Activated T-helper 2 cell treated with anti-CD3 and anti-CD28 coated beads, Interferon-gamma antibody, Interleukin-2, Interleukin-4, amounts not matched to agents 10 μg/mL and 5 μg/mL and 100 μg/mL, durations not matched to agents 14 hours and 24 hours and 36 hours (primary cell): Measurements from ENCODE around the gene CMYA5. TPM values are rescaled to one million over a fixed set of nuclear protein-coding genes. Genes with fewer than 3 reads are reported as not detected.

Experiments
- DNase-seq: peaks from one replicate; pipeline ENCODE4 v3.0.0; 2021; ENCODE audit warnings: low spot score
- H3K27ac Mint-ChIP-seq: one replicate; pipeline ENCODE4 v1.8.0; 2021; ENCODE audit warnings: mixed read lengths
- H3K27me3 Mint-ChIP-seq: one replicate; pipeline ENCODE4 v1.8.0; 2021; ENCODE audit warnings: low read depth, mixed read lengths
- H3K36me3 Mint-ChIP-seq: one replicate; pipeline ENCODE4 v1.8.0; 2021; ENCODE audit warnings: low read depth, mixed read lengths
- H3K4me1 Mint-ChIP-seq: one replicate; pipeline ENCODE4 v1.8.0; 2021; ENCODE audit warnings: low read depth, mixed read lengths
- H3K4me3 Mint-ChIP-seq: one replicate; pipeline ENCODE4 v1.8.0; 2021; ENCODE audit warnings: low read depth, mild to moderate bottlenecking, moderate library complexity, mixed read lengths
- H3K9me3 Mint-ChIP-seq: one replicate; pipeline ENCODE4 v1.8.0; 2021; ENCODE audit warnings: mixed read lengths
- intact Hi-C: fragments of 100-400 bp; cut with micrococcal nuclease; formaldehyde crosslinking; loops from one replicate; pipeline ENCODE4 v1.15.1; 2023
- total RNA-seq: library from RNA; stranded (reverse); gene quantifications from 2 replicates; pipeline ENCODE4 v1.2.3, GENCODE V29; 2022

CMYA5 gene
- total RNA-seq, 1 donor from 2014 or later: 0.11 TPM

DNA sequence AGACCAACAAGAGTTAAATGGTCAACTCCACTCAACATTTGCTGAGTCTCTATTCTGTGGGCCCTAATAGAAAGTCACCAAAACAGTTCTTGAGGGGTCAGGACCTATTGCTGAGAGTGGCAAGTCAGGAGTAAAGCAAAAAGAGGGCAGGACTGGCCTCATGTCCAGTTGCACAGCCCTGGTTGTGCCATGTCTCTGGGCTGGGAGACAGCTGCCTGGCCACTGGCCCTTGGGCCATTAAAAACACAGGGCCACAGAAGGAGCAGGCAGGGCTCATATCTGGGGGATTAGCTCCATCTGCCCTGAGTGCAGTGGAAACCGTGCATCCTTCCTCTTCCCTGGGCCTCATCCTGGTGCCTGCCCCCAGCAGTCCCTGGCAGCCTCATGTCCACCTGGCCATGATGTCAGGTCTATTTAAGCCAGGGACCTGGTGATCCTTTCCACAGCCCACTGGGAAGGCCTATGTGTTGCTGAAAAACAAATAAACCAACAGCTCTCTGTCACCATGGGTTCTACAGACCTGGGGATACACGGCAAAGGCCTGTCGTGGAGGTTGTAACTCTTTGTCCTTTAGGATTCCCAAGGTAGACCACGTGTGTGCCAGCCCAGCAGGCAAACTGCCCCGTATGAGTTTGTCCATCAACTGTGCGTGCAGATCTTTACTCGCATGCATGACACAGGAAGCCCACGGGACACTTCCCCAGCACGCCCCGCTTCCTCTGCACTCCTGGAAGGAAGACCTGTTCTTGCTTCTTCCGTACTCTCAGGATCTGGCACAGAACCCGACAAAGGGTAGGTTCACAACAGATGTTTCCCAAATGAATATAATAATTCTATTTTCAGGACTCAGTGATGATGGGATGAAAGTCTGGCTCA lies 152.6 kb downstream of the CMYA5 start:
- Mint-ChIP-seq H3K36me3 (no peaks in the 10 kb centered on the region), H3K9me3 (no peaks in the 10 kb centered on the region), H3K4me1 (peaks cover 17% of the 10 kb centered on the region), H3K27me3 (peaks cover 9% of the 10 kb centered on the region), H3K4me3 (no peak overlapping the region), H3K27ac (no peak overlapping the region)
- intact Hi-C loops: no loop called here
- no peak for DNase-seq

DNA sequence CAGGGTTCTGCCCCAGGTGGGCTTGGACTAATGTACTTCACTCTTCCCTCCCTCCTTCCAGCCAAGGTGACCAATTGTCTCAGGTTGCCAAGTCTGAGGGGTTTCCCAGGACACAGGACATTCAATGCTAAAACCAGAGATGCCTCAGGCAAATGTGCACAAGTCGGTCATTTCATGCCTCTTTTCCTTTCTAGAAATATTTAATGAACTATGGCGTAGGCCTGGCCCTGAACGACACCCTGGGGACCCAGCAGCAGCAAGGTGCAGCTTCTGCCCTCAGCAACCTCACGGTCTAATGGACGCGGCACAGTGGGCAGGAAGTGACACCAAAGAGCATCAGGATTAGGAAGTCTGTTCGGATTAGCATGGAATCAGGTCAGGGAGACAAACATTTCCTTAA lies 153.4 kb downstream of the CMYA5 start:
- no peak overlapping the region for H3K4me3 Mint-ChIP-seq
- H3K4me1 Mint-ChIP-seq: peaks cover 20% of the 10 kb centered on the region
- DNase-seq: no peak
- intact Hi-C loops: no loop called here
- H3K9me3 Mint-ChIP-seq: no peaks in the 10 kb centered on the region
- peaks cover 9% of the 10 kb centered on the region for H3K27me3 Mint-ChIP-seq
- H3K36me3 Mint-ChIP-seq: no peaks in the 10 kb centered on the region
- no peak overlapping the region for H3K27ac Mint-ChIP-seq

DNA sequence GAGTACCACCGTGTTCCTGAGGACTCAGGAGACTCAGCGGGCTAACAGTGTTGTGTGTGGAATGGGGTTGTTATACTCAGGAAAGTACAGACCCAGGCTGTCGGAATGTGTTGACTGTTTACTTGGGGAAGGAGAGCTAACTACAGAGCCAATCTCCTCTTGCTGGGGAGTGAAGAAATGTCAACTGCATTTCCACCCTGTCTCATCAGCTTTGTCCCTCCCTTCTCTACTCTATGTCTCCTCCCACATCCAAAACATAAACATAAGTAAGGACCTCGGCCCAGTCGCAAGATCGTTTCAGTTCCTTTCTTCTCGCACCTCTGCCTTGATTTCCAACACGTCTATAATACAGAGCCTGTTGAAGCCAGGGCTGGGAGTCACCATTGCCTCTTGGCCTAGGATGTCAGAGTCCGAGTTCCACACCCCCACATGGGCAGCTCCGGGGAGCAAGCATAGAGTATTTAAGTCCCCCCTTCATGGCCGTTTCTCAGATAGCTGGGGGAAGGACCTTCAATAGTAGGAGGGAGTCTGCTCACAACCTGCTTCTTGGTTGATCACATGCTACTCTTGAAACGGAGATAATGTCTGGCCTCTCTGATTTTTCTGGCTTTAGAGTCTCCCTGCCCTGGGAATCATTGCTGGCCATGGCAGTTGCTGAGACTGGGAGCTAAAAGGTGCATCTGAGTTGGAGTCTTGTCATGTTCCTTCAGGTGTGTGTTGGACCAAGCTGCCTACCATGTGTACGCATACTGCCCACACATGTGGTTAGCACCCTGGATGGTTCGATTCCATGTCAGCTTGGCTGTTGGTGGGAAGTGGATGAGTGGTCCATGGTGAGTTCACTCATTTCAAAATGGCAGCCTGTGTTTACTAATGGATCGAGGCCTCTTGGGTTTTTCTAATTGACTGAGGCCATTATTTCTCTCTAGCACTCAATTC lies 154.1 kb downstream of the CMYA5 start:
- Mint-ChIP-seq H3K9me3 (no peaks in the 10 kb centered on the region), H3K36me3 (no peaks in the 10 kb centered on the region), H3K27me3 (peaks cover 9% of the 10 kb centered on the region), H3K27ac (no peak overlapping the region), H3K4me1 (peaks cover 22% of the 10 kb centered on the region), H3K4me3 (no peak overlapping the region)
- intact Hi-C loops: loop anchor here (2.0 kb wide), 1 partner anchor 107 kb away; no protein-coding TSS in a partner anchor
- DNase-seq: no peak

DNA sequence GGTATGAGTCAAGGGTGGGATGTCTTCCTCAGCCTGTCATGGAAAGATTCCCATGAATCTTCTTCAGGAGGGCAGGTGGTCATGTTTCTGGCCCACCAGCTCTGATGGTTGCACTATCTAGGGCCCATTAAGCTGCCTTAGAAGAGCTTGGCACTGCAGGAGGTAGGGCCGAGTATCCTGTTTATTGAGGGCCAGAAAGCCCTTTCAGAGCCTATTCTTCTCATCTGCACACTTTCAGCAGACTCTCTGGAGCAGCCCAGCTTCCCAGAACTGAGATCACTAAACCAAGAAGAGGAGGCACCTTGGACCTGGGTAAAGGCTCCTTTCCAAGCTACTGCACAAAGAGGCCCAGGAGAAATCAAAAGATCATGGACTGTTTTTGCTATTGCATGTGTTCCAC lies 154.9 kb downstream of the CMYA5 start:
- H3K9me3 Mint-ChIP-seq: no peaks in the 10 kb centered on the region
- no peak overlapping the region for H3K4me3 Mint-ChIP-seq
- peaks cover 22% of the 10 kb centered on the region for H3K4me1 Mint-ChIP-seq
- H3K27me3 Mint-ChIP-seq: peaks cover 9% of the 10 kb centered on the region
- H3K36me3 Mint-ChIP-seq: no peaks in the 10 kb centered on the region
- no peak for DNase-seq
- intact Hi-C loops: loop anchor here (2.0 kb wide), 1 partner anchor 108 kb away; no protein-coding TSS in a partner anchor
- no peak overlapping the region for H3K27ac Mint-ChIP-seq

DNA sequence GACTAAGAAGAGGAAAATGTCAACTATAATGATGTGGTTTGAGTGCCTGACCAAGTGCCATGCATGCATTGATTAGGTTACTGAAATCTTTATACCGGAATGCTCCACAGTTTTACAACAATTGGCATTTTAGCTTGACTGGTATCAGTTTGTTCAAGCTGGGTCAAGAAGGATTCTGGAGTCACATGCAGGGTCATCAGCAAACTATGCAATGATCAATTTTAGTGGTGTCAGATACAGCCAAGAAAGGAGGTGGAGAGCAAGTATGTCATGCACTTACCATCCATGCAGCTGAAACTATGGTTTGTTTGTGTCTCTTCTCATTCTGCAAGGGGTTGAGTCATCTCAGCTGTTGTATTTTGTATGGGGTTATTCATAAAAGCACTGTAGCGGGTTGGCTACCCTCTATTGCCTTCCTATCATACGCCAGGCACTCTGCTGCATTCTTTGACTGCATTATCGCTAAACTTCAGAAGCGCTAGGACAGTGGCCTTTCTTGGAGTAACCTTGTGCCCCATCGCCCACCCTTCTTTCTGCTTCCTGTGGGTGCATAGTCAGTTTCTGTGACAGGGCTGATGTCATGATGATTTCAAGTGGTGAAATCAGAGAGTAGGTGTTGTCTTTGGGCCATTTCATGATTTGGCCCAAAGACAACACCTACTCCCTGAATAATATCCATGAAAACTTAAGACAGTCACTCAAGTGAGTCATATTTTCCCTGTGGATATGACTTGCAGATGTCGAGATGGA lies 156.0 kb downstream of the CMYA5 start:
- peak overlapping the region; percentile 50 for H3K27ac Mint-ChIP-seq
- no peak overlapping the region for H3K4me3 Mint-ChIP-seq
- intact Hi-C loops: loop anchor here (2.0 to 5.0 kb wide), 3 partner anchors 109 to 912 kb away; partner anchors contain the start of gene TENT2
- no peaks in the 10 kb centered on the region for H3K36me3 Mint-ChIP-seq
- H3K9me3 Mint-ChIP-seq: no peaks in the 10 kb centered on the region
- peaks cover 4% of the 10 kb centered on the region for H3K27me3 Mint-ChIP-seq
- peaks cover 22% of the 10 kb centered on the region for H3K4me1 Mint-ChIP-seq
- DNase-seq: peak; percentile 21

DNA sequence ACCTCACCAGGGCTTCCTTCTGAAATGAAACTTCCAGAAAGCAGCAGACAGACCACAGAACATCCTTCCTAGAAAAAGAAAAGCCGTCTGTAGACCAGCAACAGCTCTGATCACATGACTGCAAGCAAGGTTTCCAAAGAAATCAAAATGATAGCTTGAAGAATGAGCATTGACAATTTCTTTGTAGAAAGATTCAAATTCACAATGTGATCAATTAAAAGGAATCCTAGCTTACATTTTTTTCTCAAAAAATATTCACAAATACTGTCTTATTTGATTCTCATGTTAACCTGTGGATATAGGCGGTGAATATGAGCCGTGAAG lies 156.5 kb downstream of the CMYA5 start:
- H3K4me1 Mint-ChIP-seq: peaks cover 22% of the 10 kb centered on the region
- H3K27me3 Mint-ChIP-seq: peaks cover 3% of the 10 kb centered on the region
- H3K9me3 Mint-ChIP-seq: no peaks in the 10 kb centered on the region
- H3K27ac Mint-ChIP-seq: peak overlapping the region; percentile 50
- intact Hi-C loops: loop anchor here (5.0 kb wide), 2 partner anchors 234 to 911 kb away; partner anchors contain the start of gene TENT2
- DNase-seq: no peak
- H3K4me3 Mint-ChIP-seq: no peak overlapping the region
- H3K36me3 Mint-ChIP-seq: no peaks in the 10 kb centered on the region

DNA sequence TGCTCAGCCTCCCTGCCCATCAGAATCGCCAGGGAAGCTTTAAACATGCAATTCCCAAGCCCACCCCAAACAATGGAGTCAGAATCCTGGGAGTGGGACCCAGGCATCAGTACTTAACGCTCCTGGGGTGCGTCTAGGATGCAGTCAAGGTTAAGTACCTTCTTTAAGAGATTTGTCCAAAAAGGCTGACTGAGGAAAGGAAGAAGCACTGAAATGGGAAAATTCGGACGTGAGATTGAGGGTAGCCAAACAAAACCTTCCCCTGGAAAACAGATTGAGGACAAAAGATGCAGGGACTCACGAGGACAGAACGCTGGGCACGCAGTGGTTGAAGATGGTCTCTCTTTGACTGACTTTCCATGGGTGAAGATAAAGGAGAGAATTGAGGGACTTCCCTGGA lies 157.9 kb downstream of the CMYA5 start:
- Mint-ChIP-seq H3K4me3 (no peak overlapping the region), H3K36me3 (no peaks in the 10 kb centered on the region), H3K4me1 (peaks cover 22% of the 10 kb centered on the region), H3K27me3 (peaks cover 3% of the 10 kb centered on the region), H3K9me3 (no peaks in the 10 kb centered on the region), H3K27ac (no peak overlapping the region)
- DNase-seq: no peak
- intact Hi-C loops: loop anchor here (5.0 kb wide), 2 partner anchors 235 to 910 kb away; partner anchors contain the start of gene TENT2

DNA sequence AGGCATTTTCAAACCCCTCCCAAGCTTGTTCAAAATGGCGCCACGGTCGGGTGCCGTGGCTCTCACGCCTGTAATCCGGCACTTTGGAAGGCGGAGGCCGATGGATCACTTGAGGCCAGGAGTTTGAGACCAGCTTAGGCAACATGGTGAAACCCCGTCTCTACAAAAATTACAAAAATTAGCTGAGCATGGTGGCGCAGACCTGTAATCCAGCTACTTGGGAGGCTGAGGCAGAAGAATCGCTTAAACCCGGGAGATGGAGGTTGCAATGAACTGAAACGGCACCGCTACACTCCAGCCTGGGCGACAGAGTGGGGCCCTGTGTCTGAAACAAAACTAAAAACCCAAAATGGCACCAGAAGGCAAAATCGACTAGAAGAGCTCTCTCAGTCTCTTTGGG lies 159.4 kb downstream of the CMYA5 start:
- Mint-ChIP-seq H3K36me3 (no peaks in the 10 kb centered on the region), H3K4me1 (peaks cover 22% of the 10 kb centered on the region), H3K9me3 (no peaks in the 10 kb centered on the region), H3K4me3 (no peak overlapping the region), H3K27ac (no peak overlapping the region), H3K27me3 (peaks cover 3% of the 10 kb centered on the region)
- intact Hi-C loops: loop anchor here (5.0 kb wide), 2 partner anchors 237 to 908 kb away; partner anchors contain the start of gene TENT2
- no peak for DNase-seq

Other genes with a start within 250 kb of the CMYA5 start
- gene HOMER1, start 175.7 kb upstream of the CMYA5 start, total RNA-seq: 13.3 and 13.5 TPM in 2 replicates
- 84.1 and 88.0 TPM in 2 replicates for gene TENT2, start 77.4 kb upstream of the CMYA5 start, total RNA-seq